Ishikawa (cell line): ENCODE results near the gene GLP1R.

Source experiments
- CEBPB ChIP-seq: IDR thresholded peaks from 2 replicates; pipeline ENCODE4 v1.6.1; 2012
- CREB1 ChIP-seq: IDR thresholded peaks from 2 replicates; pipeline ENCODE4 v1.6.1; 2012; ENCODE audit warnings: low read depth
- EGR1 ChIP-seq: IDR thresholded peaks from 2 replicates; pipeline ENCODE4 v1.6.1; 2012
- EP300 ChIP-seq: IDR thresholded peaks from 2 replicates; pipeline ENCODE4 v1.6.1; 2012; ENCODE audit warnings: borderline replicate concordance
- FOXM1 ChIP-seq: IDR thresholded peaks from 2 replicates; pipeline ENCODE4 v1.6.1; 2012; ENCODE audit warnings: low read depth, borderline replicate concordance
- TAF1 ChIP-seq: IDR thresholded peaks from 2 replicates; pipeline ENCODE4 v1.6.1; 2012; ENCODE audit warnings: low read depth, mild to moderate bottlenecking
- TCF12 ChIP-seq: IDR thresholded peaks from 2 replicates; pipeline ENCODE4 v1.6.1; 2012; ENCODE audit warnings: low read depth
- TEAD4 ChIP-seq: IDR thresholded peaks from 2 replicates; pipeline ENCODE4 v1.6.1; 2012
- TF ChIP-seq, protein P1 (sequence below): IDR thresholded peaks from 2 replicates; pipeline ENCODE4 v1.6.1; 2012

DNA sequence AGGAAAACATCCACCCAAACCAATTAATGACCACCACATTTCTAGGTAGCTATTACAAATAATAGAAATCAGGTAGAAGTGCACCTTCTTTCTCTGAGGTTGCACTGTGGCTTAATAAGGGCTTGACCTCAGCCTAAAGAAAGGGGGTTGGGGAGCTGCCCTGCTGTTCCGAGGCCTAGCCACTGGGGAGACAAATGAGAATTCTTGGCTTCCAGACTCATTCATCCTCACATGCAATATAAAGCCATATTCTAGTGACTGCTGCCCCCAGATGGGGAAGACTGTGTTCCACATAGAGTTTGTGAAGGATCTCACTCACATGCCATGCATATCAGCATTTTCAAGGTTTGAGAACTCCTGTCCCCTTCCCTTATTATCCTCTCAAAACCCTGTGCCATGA, 43.5 kb downstream of the GLP1R start:
- TF ChIP-seq TAF1 (no peak), TEAD4 (no peak), CREB1 (no peak), TCF12 (no peak), EP300 (no peak), EGR1 (no peak), CEBPB (no peak), FOXM1 (no peak)
- TF ChIP-seq, protein P1, sequence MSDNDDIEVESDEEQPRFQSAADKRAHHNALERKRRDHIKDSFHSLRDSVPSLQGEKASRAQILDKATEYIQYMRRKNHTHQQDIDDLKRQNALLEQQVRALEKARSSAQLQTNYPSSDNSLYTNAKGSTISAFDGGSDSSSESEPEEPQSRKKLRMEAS: no peak
